Lower leg skin (tissue), 3 donors: ENCODE measurements around the gene EML5.

ENCODE experiments used
- CTCF ChIP-seq, 3 donors: fragments of 450-650 bp; IDR thresholded peaks; one replicate each; pipeline ENCODE4 v1.5.1; 2016; ENCODE audit warnings: antibody characterized with exemption in 3 of 3, mild to moderate bottlenecking in 3 of 3, moderate library complexity in 2 of 3
- POLR2A ChIP-seq, 2 donors: fragments of 450-650 bp; IDR thresholded peaks; one replicate each; pipeline ENCODE4 v1.6.1; 2016 to 2017; ENCODE audit warnings: antibody characterized with exemption in 2 of 2, mild to moderate bottlenecking in 1 of 2, moderate library complexity in 1 of 2

- TF ChIP-seq POLR2A (IDR thresholded peaks at IDR 0.05): no peak
- no peak for TF ChIP-seq CTCF (IDR thresholded peaks at IDR 0.05)
These were observed 28.6 kb upstream of the EML5 start for GRCh38 chr14:88821378-88821777.
